Stimulated activated CD4-positive, alpha-beta T cell treated with anti-CD3 and anti-CD28 coated beads, Interleukin-4, amount 100 ng/mL, for 24 hours (primary cell): Measurements from ENCODE around the gene EGFR.
A peak's percentile ranks its signal among the peaks of the same experiment; 100 is the strongest.

ENCODE experiments used
- DNase-seq: peaks from one replicate; pipeline ENCODE4 v3.0.0-alpha.2; 2020

EGFR gene

GRCh38 chr7:55085511-55086412, 66.9 kb downstream of the EGFR start:
- no peak for DNase-seq

GRCh38 chr7:55086413-55087201, 67.8 kb downstream of the EGFR start:
- peak; percentile 8 for DNase-seq

GRCh38 chr7:55087521-55087961, 68.7 kb downstream of the EGFR start:
- no peak for DNase-seq

GRCh38 chr7:55088107-55088506, 69.3 kb downstream of the EGFR start:
- DNase-seq = no peak

GRCh38 chr7:55088620-55089019, 69.8 kb downstream of the EGFR start:
- no peak for DNase-seq

GRCh38 chr7:55092186-55092974, 73.6 kb downstream of the EGFR start:
- no peak for DNase-seq

- no peak for DNase-seq
These were observed 74.2 kb downstream of the EGFR start for GRCh38 chr7:55092975-55093373.

- DNase-seq = no peak
These were observed 74.9 kb downstream of the EGFR start for GRCh38 chr7:55093674-55094073.

GRCh38 chr7:55094092-55094690, 75.4 kb downstream of the EGFR start:
- DNase-seq = no peak

GRCh38 chr7:55095672-55096071, 76.9 kb downstream of the EGFR start:
- DNase-seq = no peak

- no peak for DNase-seq
These were observed 77.5 kb downstream of the EGFR start for GRCh38 chr7:55096323-55096722.

GRCh38 chr7:55097100-55097499, 78.3 kb downstream of the EGFR start:
- no peak for DNase-seq

GRCh38 chr7:55099066-55099820, 80.4 kb downstream of the EGFR start:
- no peak for DNase-seq

GRCh38 chr7:55099821-55100543, 81.2 kb downstream of the EGFR start:
- DNase-seq = no peak

GRCh38 chr7:55100544-55101327, 81.9 kb downstream of the EGFR start:
- no peak for DNase-seq

- no peak for DNase-seq
These were observed 82.5 kb downstream of the EGFR start for GRCh38 chr7:55101359-55101758.

- DNase-seq = no peak
These were observed 85.3 kb downstream of the EGFR start for GRCh38 chr7:55104123-55104522.

- DNase-seq = no peak
These were observed 86.1 kb downstream of the EGFR start for GRCh38 chr7:55104712-55105433.

- DNase-seq = no peak
These were observed 87.1 kb downstream of the EGFR start for GRCh38 chr7:55105952-55106351.

GRCh38 chr7:55107946-55108345, 89.1 kb downstream of the EGFR start:
- DNase-seq = no peak
